C4-2B (cell line): Measurements from ENCODE around the gene POLR1B.
A peak's percentile ranks its signal among the peaks of the same experiment; 100 is the strongest.
"Not testable (repeated sequence)": the region's sequence is repeated elsewhere in the genome, so short reads cannot be mapped to it uniquely, and the experiment has no call there.

Source experiments
- H3K27ac ChIP-seq: fragments of 450-650 bp; 2 replicates; pipeline ENCODE4 v1.5.1; 2017
- CTCF ChIP-seq: fragments of 450-650 bp; conservative IDR thresholded peaks from 2 replicates; pipeline ENCODE4 v1.5.1; 2017; ENCODE audit warnings: mild to moderate bottlenecking
- ZFX ChIP-seq: fragments of 450-650 bp; IDR thresholded peaks from 2 replicates; pipeline ENCODE4 v1.6.1; 2017

The POLR1B gene

GRCh38 chr2:112530728-112531127 is 11.5 kb upstream of the POLR1B start:
- H3K27ac ChIP-seq: no peak overlapping the region
- TF ChIP-seq ZFX (no peak), CTCF (no peak)

GRCh38 chr2:112534826-112535225 is 7.4 kb upstream of the POLR1B start:
- TF ChIP-seq CTCF (no peak), ZFX (no peak)
- no peak overlapping the region for H3K27ac ChIP-seq

DNA sequence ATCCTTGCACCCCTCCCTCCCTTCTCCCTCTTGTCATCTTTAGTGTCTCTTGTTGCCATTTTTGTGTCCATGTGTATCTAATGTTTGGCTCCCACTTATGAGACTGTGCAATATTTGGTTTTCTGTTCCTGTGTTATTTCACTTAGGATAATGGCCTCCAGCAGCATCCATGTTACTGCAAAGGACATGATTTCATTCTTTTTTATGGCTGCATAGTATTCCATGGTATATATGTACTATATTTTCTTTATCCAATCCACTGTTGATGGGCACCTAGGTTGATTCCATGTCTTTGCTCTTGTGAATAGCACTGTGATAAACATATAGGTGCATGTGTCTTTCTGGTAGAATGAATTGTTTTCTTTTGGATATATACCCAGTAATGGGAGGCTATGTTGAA is 5.6 kb upstream of the POLR1B start:
- not testable (repeated sequence) for H3K27ac ChIP-seq

GRCh38 chr2:112539306-112539705 is 3.0 kb upstream of the POLR1B start:
- no peak for TF ChIP-seq ZFX
- no peak for TF ChIP-seq CTCF
- H3K27ac ChIP-seq: no peak overlapping the region

DNA sequence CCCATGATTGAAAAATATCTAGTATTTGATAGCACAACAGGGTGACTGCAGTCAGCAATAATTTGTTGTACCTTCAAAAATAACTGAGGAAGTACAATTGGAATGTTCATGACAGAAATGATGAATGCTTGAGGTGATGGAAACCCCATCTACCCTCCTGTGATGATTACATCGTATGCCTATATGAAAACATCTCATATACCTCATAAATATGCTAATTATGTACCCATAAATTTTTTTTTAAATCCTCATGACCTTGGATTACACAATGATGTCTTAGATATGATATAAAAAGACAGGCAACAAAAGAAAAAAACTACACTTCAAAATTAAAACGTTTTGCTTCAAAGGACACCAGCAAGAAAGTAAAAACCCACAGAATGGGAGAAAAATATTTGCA is 1.4 kb upstream of the POLR1B start:
- peak overlapping the region; percentile 96; the same call in 1 of the 2 replicates for H3K27ac ChIP-seq
- TF ChIP-seq CTCF: no peak
- no peak for TF ChIP-seq ZFX

GRCh38 chr2:112541315-112542122 is 746 bp upstream of the POLR1B start:
- H3K27ac ChIP-seq: peak overlapping the region; percentile 96
- no peak for TF ChIP-seq CTCF
- TF ChIP-seq ZFX: no peak

GRCh38 chr2:112542984-112543661 is 858 bp downstream of the POLR1B start:
- peak overlapping the region; percentile 96 for H3K27ac ChIP-seq
- TF ChIP-seq ZFX (no peak), CTCF (peak; percentile 15)
